HCT116 (cell line): ENCODE data around the gene STPG1. TPM values are rescaled to one million over a fixed set of nuclear protein-coding genes. Genes with fewer than 3 reads are reported as not detected.

ENCODE experiments used
- ATAC-seq: fragments of 200-7000 bp; cut with Tn5 transposase; 2 replicates; pipeline ENCODE4 v1.9.1; 2020; ENCODE audit warnings: mild to moderate bottlenecking, moderate library complexity
- BruUV-seq: library from RNA; stranded (reverse); fragments of 400-500 nt; replicated peaks from 2 replicates; lab custom pipeline; 2021; lab: Mats Ljungman, UMichigan
- CTCF ChIA-PET: fragments of 300-600 bp; sonication (Branson Sonifier 250); formaldehyde crosslinking; loops from one replicate; lab custom pipeline; 2021; ENCODE audit warnings: antibody characterized with exemption; lab: Charles Lee
- POLR2A ChIA-PET: fragments of 300-600, 350-600 bp; sonication (Branson Sonifier 250); formaldehyde crosslinking; loops from one replicate; lab custom pipeline; 2021; ENCODE audit warnings: antibody characterized with exemption; lab: Charles Lee
- RAD21 ChIA-PET, 2 experiments: fragments of 300-600 bp; sonication (Branson Sonifier 250); formaldehyde crosslinking; loops; one replicate each; lab custom pipeline; 2023; ENCODE audit warnings: low total read pairs in 2 of 2; ENCODE audit not compliant: uncharacterized antibody in 2 of 2, unreplicated experiment in 2 of 2, low non-redundant PET in 1 of 2; lab: Charles Lee
- DNase-seq: peaks from one replicate; pipeline ENCODE4 v3.0.0-alpha.2; 2010; ENCODE audit warnings: low read depth, low spot score
- H2AFZ ChIP-seq: fragments of 200-600 bp; shearing (Covaris generic), sonication (generic); 2 replicates; pipeline ENCODE4 v1.6.1; 2017; ENCODE audit warnings: low read depth, mixed run types, mixed read lengths, antibody characterized with exemption, low read length; ENCODE audit not compliant: poor library complexity, severe bottlenecking
- H3K27ac ChIP-seq: 2 replicates; pipeline ENCODE4 v1.5.1; 2012; ENCODE audit warnings: low read depth, low read length
- H3K27me3 ChIP-seq: fragments of 200-600 bp; sonication (generic); 2 replicates; pipeline ENCODE4 v1.6.1; 2016; ENCODE audit warnings: mixed run types, low read length, mixed read lengths; ENCODE audit not compliant: insufficient read depth
- H3K36me3 ChIP-seq, 2 experiments: fragments of 200-500 bp in 1 of 2; fragments of 200-600 bp in 1 of 2; sonication (Bioruptor generic) in 1 of 2; sonication (generic) in 1 of 2; 2 replicates each; pipeline versions ENCODE4 v1.5.1 to v1.6.1; 2014 to 2016; ENCODE audit warnings: low read length in 2 of 2, inconsistent platforms in 1 of 2, mixed read lengths in 1 of 2, mixed run types in 1 of 2; ENCODE audit not compliant: insufficient read depth in 2 of 2, control insufficient read depth in 1 of 2
- H3K4me1 ChIP-seq, 2 experiments: fragments of 200-600 bp in 1 of 2; sonication (generic) in 1 of 2; 2 replicates each; pipeline versions ENCODE4 v1.5.1 to v1.6.1; 2012 to 2017; ENCODE audit warnings: low read length in 2 of 2, inconsistent platforms in 1 of 2, mild to moderate bottlenecking in 1 of 2, mixed read lengths in 1 of 2, mixed run types in 1 of 2, moderate library complexity in 1 of 2; ENCODE audit not compliant: insufficient read depth in 2 of 2, control insufficient read depth in 1 of 2
- H3K4me2 ChIP-seq: fragments of 200-600 bp; sonication (generic); 2 replicates; pipeline ENCODE4 v1.6.1; 2017; ENCODE audit warnings: mixed run types, low read length, mixed read lengths
- H3K4me3 ChIP-seq, 2 experiments: fragments of 200-600 bp in 1 of 2; sonication (generic) in 1 of 2; replicated peaks in 1 of 2; 2 replicates each; pipeline ENCODE4 v1.5.1; 2011 to 2016; ENCODE audit warnings: low read length in 2 of 2, control low read depth in 1 of 2, low read depth in 1 of 2, mild to moderate bottlenecking in 1 of 2, mixed read lengths in 1 of 2, mixed run types in 1 of 2
- H3K79me2 ChIP-seq: fragments of 200-600 bp; sonication (generic); 2 replicates; pipeline ENCODE4 v1.6.1; 2017; ENCODE audit warnings: mild to moderate bottlenecking, mixed run types, low read length, moderate library complexity, mixed read lengths; ENCODE audit not compliant: insufficient read depth
- H3K9ac ChIP-seq: fragments of 200-600 bp; sonication (generic); 2 replicates; pipeline ENCODE4 v1.6.1; 2016; ENCODE audit warnings: low read length, mixed read lengths
- H3K9me2 ChIP-seq: fragments of 200-600 bp; sonication (generic), shearing (Covaris generic); 2 replicates; pipeline ENCODE4 v1.6.1; 2017; ENCODE audit warnings: mixed run types, mild to moderate bottlenecking, moderate library complexity; ENCODE audit not compliant: insufficient read depth
- H3K9me3 ChIP-seq, 2 experiments: fragments of 200-500 bp in 1 of 2; fragments of 200-600 bp in 1 of 2; sonication (Bioruptor generic) in 1 of 2; sonication (generic) in 1 of 2; 2 replicates each; pipeline ENCODE4 v1.6.1; 2014 to 2017; ENCODE audit warnings: low read length in 2 of 2, mixed read lengths in 2 of 2, inconsistent platforms in 1 of 2, low read depth in 1 of 2, mild to moderate bottlenecking in 1 of 2, mixed run types in 1 of 2, moderate library complexity in 1 of 2; ENCODE audit not compliant: control insufficient read depth in 1 of 2, insufficient read depth in 1 of 2
- H4K20me1 ChIP-seq: fragments of 200-600 bp; sonication (generic), shearing (Covaris generic); 2 replicates; pipeline ENCODE4 v1.6.1; 2017; ENCODE audit warnings: mixed run types, mild to moderate bottlenecking, moderate library complexity; ENCODE audit not compliant: insufficient read depth
- ATF3 ChIP-seq: IDR thresholded peaks from 2 replicates; pipeline ENCODE4 v1.6.1; 2012
- EGR1 ChIP-seq: IDR thresholded peaks from 2 replicates; pipeline ENCODE4 v1.6.1; 2012; ENCODE audit warnings: low read depth
- ELF1 ChIP-seq: IDR thresholded peaks from 2 replicates; pipeline ENCODE4 v1.6.1; 2012; ENCODE audit warnings: low read depth, borderline replicate concordance
- EZH2phosphoT487 ChIP-seq: fragments of 200-600 bp; IDR thresholded peaks from 2 replicates; pipeline ENCODE4 v1.6.1; 2018; ENCODE audit warnings: antibody characterized with exemption, borderline replicate concordance
- JUND ChIP-seq: IDR thresholded peaks from 2 replicates; pipeline ENCODE4 v1.6.1; 2012
- POLR2A ChIP-seq: IDR thresholded peaks from 2 replicates; pipeline ENCODE4 v1.7.0; 2011; ENCODE audit warnings: borderline replicate concordance; ENCODE audit not compliant: insufficient read depth, insufficient read length; ENCODE audit errors: extremely low read depth
- POLR2AphosphoS5 ChIP-seq: IDR thresholded peaks from 2 replicates; pipeline ENCODE4 v1.6.1; 2011; ENCODE audit warnings: mild to moderate bottlenecking, low read depth, low read length, moderate library complexity
- RAD21 ChIP-seq: IDR thresholded peaks from 2 replicates; pipeline ENCODE4 v1.6.1; 2012; ENCODE audit warnings: low read depth, mild to moderate bottlenecking
- SIN3A ChIP-seq: IDR thresholded peaks from 2 replicates; pipeline ENCODE4 v1.6.1; 2012; ENCODE audit warnings: low read depth
- SP1 ChIP-seq: IDR thresholded peaks from 2 replicates; pipeline ENCODE4 v1.6.1; 2012; ENCODE audit warnings: low read depth
- SRF ChIP-seq: IDR thresholded peaks from 2 replicates; pipeline ENCODE4 v1.6.1; 2012; ENCODE audit warnings: low read depth
- TCF7L2 ChIP-seq: IDR thresholded peaks from 2 replicates; pipeline ENCODE4 v1.7.0; 2011; ENCODE audit warnings: borderline replicate concordance, inconsistent platforms; ENCODE audit not compliant: insufficient read depth, insufficient read length; ENCODE audit errors: extremely low read depth
- ZFX ChIP-seq: fragments of 450-650 bp; IDR thresholded peaks from 2 replicates; pipeline ENCODE4 v1.6.1; 2017
- intact Hi-C: fragments of 100-400 bp; cut with micrococcal nuclease; formaldehyde crosslinking; loops from 2 replicates; pipeline ENCODE4 v1.10.0; 2022
- total RNA-seq: library from RNA; stranded (reverse); gene quantifications from one replicate; pipeline ENCODE4 v1.2.1, GENCODE V29; 2021; ENCODE audit not compliant: unreplicated experiment
- TF ChIP-seq, protein P1 (sequence below), 3 experiments: fragments of 200-600 bp in 1 of 3; sonication (generic) in 1 of 3; IDR thresholded peaks in 2 of 3; conservative IDR thresholded peaks in 1 of 3; 2 replicates each; pipeline ENCODE4 v1.5.1; 2012 to 2017; ENCODE audit warnings: low read depth in 2 of 3, low read length in 2 of 3, antibody characterized with exemption in 1 of 3, borderline replicate concordance in 1 of 3, control low read depth in 1 of 3, mild to moderate bottlenecking in 1 of 3, mixed read lengths in 1 of 3, mixed run types in 1 of 3, moderate library complexity in 1 of 3; ENCODE audit not compliant: insufficient read depth in 1 of 3

The STPG1 gene
- total RNA-seq, 1 experiment from 2014 or later, result 13.4 TPM

DNA sequence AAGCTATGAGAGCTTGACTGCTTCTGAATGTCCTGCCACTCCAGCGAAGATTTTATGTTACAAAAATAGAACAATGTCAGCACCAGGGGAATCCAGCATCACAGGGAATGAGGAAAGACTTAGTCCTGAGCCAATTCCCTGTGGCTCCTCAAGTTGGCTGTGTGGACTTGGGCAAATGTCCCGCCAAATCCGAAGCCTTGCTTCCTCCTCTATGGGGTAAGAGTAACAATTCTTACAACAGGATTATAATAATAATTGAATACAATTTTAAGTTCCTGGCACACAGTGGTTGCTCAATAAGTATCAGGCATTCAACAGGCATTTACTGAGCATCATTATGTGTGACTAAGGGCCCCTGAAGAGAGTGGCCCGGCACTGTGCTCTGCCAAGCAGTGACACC lies 44.4 kb downstream of the STPG1 start:
- Histone ChIP-seq H3K9me2 (no peaks in the 10 kb centered on the region), H3K9me3 (no peaks in the 10 kb centered on the region), H3K36me3 (no peaks in the 10 kb centered on the region), H3K4me1 (peaks cover 26 to 52% of the 10 kb centered on the region in 2 experiments), H3K4me3 (no peak overlapping the region), H2AFZ (no peak overlapping the region), H4K20me1 (no peaks in the 10 kb centered on the region), H3K9ac (no peak overlapping the region), H3K27ac (no peak overlapping the region), H3K27me3 (no peaks in the 10 kb centered on the region), H3K79me2 (no peaks in the 10 kb centered on the region), H3K4me2 (no peak overlapping the region)
- BruUV-seq, result no TSS peak
- no peak for DNase-seq
- no peak for TF ChIP-seq SRF
- TF ChIP-seq ZFX, result no peak
- TF ChIP-seq, protein P1, sequence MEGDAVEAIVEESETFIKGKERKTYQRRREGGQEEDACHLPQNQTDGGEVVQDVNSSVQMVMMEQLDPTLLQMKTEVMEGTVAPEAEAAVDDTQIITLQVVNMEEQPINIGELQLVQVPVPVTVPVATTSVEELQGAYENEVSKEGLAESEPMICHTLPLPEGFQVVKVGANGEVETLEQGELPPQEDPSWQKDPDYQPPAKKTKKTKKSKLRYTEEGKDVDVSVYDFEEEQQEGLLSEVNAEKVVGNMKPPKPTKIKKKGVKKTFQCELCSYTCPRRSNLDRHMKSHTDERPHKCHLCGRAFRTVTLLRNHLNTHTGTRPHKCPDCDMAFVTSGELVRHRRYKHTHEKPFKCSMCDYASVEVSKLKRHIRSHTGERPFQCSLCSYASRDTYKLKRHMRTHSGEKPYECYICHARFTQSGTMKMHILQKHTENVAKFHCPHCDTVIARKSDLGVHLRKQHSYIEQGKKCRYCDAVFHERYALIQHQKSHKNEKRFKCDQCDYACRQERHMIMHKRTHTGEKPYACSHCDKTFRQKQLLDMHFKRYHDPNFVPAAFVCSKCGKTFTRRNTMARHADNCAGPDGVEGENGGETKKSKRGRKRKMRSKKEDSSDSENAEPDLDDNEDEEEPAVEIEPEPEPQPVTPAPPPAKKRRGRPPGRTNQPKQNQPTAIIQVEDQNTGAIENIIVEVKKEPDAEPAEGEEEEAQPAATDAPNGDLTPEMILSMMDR (IDR thresholded peaks at IDR 0.05 in 2 of 3, conservative IDR thresholded peaks at IDR 0.05 in 1 of 3; ENCODE audit: borderline replicate concordance in 1 of 3, insufficient read depth in 1 of 3, low read depth in 2 of 3, low read length in 2 of 3), result no peak
- no peak for TF ChIP-seq POLR2AphosphoS5
- TF ChIP-seq ATF3, result no peak
- no peak for TF ChIP-seq POLR2A
- no peak for TF ChIP-seq SP1
- TF ChIP-seq SIN3A, result no peak
- no peak for TF ChIP-seq EGR1
- TF ChIP-seq RAD21, result no peak
- TF ChIP-seq ELF1, result no peak
- no peak for TF ChIP-seq JUND
- no peak for TF ChIP-seq TCF7L2
- no peak for TF ChIP-seq EZH2phosphoT487
- ChIA-PET RAD21 (no interaction called here), CTCF (no interaction called here), POLR2A (no interaction called here)
- intact Hi-C loops, result no loop called here
- ATAC-seq, result no peak
